Hematopoietic multipotent progenitor cell treated with erythropoietin and hydrocortisone succinate and interleukin-3 and kit ligand, for 17 days (in vitro differentiated cells): ENCODE measurements around the gene PIEZO2.
"Not testable (repeated sequence)": the region's sequence is repeated elsewhere in the genome, so short reads cannot be mapped to it uniquely, and the experiment has no call there.

Experiments used
- DNase-seq: peaks from one replicate; pipeline ENCODE4 v3.0.0-alpha.2; 2015; ENCODE audit warnings: low spot score

The PIEZO2 gene

GRCh38 chr18:10971717-10972116, 177.7 kb downstream of the PIEZO2 start:
- peak; percentile 32 for DNase-seq

DNA sequence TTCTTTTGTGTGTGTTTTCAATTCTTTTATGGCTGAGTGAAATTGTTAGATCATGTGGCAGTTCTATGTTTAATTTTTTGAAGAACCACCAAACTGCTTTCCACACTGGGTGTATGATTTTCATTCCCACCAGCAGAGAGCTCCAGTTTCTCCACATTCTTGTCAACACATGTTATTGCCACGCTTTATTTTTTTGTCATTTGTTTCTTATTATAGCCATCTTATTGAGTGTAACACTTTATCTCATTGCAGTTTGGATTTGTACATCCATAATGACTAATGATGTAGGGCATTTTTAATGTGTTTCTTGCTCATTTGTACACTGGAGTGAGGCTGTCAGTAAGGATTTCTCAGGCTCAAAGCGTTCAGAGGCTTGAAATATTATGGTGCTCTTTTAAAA, 184.2 kb downstream of the PIEZO2 start:
- no peak for DNase-seq

- no peak for DNase-seq
Observed at GRCh38 chr18:10953672-10954071, 195.7 kb downstream of the PIEZO2 start.

DNA sequence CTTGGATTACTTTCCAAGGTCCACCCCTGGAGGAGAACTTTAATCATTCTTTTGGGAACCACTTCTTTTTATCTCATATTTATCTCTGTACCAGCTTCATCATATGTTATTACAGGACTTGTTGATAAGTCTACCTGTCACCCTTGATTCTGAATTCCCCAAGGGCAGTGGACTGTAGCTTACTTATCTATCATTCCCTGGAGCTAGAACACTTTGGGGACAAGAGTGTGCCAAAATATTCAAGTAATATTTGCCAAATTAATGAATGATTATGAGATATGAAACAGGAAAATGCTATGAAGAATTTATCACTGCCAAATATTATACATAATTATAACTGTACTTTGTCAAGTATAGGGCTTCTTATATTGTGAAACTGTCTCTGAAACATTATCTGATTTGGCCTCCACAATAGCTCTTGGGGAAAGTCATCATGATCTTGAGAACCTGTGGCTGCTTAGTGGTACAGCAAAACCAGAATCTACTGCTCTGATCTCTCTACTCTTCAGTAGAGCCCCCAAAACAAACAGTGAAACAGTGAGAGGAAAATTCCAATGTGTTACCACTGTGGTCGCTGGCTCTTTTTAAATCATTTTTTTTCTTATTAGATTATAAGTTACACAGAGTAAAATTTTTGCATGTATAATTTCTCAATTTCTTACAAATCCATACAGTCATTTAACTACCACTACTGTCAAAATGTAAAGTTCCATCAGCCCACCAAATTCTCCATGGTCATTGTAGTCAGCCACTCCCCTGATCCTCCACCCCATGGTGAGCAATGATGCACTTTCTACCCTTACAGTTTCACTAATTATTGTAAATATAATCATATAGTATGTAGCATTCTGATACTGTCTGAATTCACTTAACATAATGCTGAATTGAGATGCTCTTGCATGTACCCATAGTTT, 197.5 kb downstream of the PIEZO2 start:
- no peak for DNase-seq

- no peak for DNase-seq
Observed at GRCh38 chr18:10950876-10951630, 198.3 kb downstream of the PIEZO2 start.

GRCh38 chr18:10950080-10950875, 199.1 kb downstream of the PIEZO2 start:
- DNase-seq = no peak

DNA sequence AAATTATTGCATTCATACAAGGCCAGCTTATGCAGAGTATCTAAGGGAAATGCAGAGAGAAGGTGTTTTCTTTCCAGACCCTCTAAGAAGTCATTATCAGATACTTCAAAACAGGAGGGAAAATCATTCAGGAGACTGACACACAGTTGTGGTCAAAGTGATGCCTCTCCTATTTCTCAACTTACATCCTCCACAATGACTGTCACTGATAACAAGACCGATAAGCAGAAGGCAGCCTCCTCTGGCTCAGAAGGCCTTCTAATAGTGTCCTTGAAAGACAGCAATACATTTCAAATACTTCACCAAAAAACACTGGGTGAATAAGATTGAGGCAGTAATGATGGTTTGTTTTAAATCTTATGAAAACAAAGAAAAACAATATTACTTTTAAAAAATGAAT, 199.7 kb downstream of the PIEZO2 start:
- DNase-seq = no peak

GRCh38 chr18:10948421-10948820, 200.9 kb downstream of the PIEZO2 start:
- DNase-seq = no peak

DNA sequence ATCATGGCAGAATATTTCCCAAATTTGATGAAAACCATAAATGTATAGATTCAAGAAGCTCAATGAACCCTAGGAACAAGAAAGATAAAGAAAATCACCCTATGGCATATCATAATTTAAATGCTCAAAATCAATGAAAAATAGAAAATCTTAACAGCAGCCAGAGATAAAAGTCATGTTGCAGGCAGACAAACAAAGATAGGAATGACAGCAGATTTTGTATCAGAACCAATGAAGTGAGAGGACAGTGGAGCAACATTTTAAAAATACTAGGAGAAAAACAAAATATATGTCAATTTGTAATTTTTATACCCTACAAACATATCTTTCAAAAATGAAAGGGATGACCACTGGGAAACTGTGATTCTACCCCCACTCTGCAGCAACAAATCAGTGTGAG, 203.3 kb downstream of the PIEZO2 start:
- DNase-seq = no peak

DNA sequence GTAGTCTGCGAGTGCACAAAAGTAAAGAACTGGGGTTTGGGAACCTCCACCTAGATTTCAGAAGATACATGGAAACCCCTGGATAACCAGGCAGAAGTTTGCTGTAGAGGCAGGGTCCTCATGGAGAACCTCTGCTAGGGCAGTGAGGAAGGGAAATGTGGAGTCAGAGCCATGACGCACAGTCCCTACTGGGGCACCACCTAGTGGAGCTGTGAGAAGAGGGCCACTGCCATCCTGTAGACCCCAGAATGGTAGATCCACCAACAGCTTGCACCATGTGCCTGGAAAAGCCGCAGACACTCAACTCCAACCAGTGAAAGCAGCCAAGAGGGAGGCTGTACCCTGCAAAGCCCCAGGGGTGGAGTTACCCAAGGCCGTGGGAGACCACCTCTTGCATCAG, 206.4 kb downstream of the PIEZO2 start:
- DNase-seq = no peak

DNA sequence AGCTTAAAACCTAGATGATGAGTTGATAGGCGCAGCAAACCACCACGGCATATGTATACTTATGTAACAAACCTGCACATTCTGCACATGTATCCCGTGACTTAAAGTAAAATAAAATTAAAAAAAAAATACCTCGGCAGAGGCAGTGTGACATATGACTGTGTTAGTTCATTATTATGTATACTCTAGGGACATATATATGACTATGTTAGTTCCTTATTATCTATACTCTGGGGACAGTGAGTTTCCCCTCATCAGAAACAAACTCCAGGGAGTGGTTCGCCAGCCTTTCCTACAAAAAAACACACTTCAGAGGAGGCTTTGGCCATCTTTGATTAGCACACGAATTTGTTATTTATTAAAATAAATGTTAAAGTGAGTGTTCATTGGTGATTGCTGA, 209.5 kb downstream of the PIEZO2 start:
- no peak for DNase-seq

GRCh38 chr18:10937743-10938640, 211.4 kb downstream of the PIEZO2 start:
- DNase-seq = no peak

DNA sequence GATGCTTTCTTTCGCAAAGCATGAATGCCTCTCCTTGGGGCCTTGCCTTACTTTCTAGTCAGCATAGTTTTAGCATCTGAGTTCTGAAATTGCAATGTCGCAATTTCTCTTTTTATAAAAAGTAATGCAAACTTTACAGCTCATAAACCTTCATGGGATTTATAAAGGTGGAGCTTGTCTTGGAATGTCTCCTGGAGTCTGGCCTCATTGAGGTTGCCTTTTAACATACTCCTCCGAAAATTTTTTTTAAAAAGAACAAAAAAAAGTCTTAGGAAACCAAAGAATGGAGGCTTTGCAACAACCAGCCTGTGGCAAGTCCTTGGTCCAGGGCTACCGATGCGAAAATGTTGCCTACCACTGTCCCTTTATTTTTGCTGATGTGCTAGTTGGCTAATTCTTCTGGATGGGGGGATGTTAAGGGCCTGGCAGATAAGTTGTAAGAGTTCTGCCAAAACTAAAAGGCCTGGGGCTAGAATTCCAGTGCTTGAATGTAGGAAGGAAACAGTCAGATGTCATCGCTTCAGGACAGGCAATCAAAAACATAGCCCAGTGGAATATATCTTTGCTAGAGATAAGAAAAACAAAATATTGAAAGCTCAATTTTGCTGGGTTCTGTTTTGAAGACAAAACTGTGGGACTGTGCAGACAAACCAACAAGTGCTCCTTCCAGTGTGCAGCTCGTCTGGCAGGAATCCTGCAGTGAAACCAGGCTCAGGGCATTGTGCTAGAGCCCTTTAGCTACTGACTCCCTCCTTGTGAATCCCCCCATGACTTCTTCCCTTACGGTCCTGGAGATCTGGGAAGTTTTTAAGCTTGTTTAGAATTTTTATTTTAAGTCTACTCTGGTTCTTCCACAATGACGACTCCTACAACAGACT, 213.0 kb downstream of the PIEZO2 start:
- DNase-seq = no peak

DNA sequence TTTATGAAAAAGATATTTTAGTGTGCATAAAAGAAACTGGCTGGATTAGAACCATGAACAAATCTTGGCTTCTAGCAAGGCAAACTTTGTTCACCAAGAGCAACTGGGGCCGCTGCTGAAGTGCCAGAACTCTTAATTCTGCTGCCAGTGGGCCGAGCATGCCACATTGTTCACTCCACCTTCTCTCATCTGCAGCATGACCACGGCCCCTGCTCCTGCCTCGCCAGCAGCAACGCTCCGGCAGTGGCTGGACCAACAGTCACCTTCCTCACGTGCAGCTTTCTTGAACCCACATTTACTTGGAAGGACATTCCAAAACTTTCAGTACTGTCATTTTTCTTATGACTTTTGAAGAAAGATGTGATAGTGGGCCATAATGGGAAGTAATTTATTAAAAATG, 213.8 kb downstream of the PIEZO2 start:
- DNase-seq = no peak

DNA sequence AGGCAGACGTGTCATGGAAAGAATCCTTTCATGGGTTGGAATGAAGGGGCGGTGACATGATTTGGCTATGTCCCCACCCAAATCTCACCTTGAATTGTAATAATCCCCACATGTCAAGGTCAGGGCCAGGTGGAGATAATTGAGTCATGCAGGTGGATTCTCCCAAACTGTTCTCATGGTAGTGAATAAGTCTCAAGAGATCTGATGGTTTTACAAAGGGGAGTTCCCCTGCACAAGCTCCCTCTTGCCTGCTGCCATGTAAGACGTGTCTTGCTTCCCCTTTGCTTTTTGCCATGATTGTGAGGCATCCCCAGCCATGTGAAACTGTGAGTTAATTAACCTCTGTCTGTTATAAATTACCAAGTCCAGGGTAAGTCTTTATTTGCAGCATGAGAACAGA, 215.7 kb downstream of the PIEZO2 start:
- DNase-seq = not testable (repeated sequence)

- no peak for DNase-seq
Observed at GRCh38 chr18:10930076-10930475, 219.3 kb downstream of the PIEZO2 start.

DNA sequence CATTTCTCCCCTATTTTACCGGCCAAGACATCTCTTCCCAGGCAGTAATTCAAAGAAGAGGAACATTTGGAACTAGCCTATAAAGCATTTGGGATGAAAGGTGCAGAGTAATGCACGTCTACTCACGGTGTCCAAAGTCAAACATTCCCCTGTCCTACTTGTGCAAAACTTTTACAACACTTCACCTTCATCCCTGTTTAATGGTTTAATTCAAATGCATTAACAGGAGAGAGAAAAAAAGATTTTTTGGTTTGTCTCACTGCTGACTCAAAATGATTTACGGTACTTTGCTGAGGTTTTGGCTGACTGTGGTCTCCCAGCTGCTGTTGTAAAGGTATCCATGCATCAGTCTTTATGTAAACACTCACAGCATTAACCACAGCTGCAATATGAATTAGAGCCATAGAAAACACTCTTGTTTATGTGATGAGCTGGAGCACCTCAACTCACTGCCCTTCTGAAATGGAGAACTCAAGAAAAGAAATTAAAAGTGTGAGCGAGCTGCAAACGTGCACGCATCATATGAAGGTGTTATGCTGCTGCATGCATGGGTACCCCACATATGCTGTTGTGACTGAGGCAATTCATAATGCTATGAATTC, 220.5 kb downstream of the PIEZO2 start:
- no peak for DNase-seq

GRCh38 chr18:10928011-10928771, 221.2 kb downstream of the PIEZO2 start:
- no peak for DNase-seq

GRCh38 chr18:10927286-10927992, 221.9 kb downstream of the PIEZO2 start:
- DNase-seq = no peak
